COLO829 (cell line): Measurements from ENCODE around the gene MAST4.

Experiments
- DNase-seq: peaks from one replicate; pipeline ENCODE4 v3.0.0; 2012; ENCODE audit warnings: low spot score

MAST4 gene

GRCh38 chr5:67045816-67046740, 449.9 kb downstream of the MAST4 start:
- no peak for DNase-seq

- DNase-seq, result no peak
Observed at GRCh38 chr5:67047160-67047559, 451.0 kb downstream of the MAST4 start.

- no peak for DNase-seq
Observed at GRCh38 chr5:67047616-67048015, 451.4 kb downstream of the MAST4 start.

- DNase-seq, result no peak
Observed at GRCh38 chr5:67050125-67050524, 453.9 kb downstream of the MAST4 start.

GRCh38 chr5:67050635-67051034, 454.4 kb downstream of the MAST4 start:
- DNase-seq, result no peak

- DNase-seq, result no peak
Observed at GRCh38 chr5:67051164-67051563, 455.0 kb downstream of the MAST4 start.

- DNase-seq, result no peak
Observed at GRCh38 chr5:67052034-67052433, 455.8 kb downstream of the MAST4 start.

GRCh38 chr5:67053229-67053628, 457.0 kb downstream of the MAST4 start:
- no peak for DNase-seq

- no peak for DNase-seq
Observed at GRCh38 chr5:67058998-67059743, 463.0 kb downstream of the MAST4 start.

GRCh38 chr5:67059744-67060490, 463.7 kb downstream of the MAST4 start:
- no peak for DNase-seq

GRCh38 chr5:67061511-67061910, 465.3 kb downstream of the MAST4 start:
- no peak for DNase-seq

- no peak for DNase-seq
Observed at GRCh38 chr5:67063055-67063454, 466.9 kb downstream of the MAST4 start.

GRCh38 chr5:67063791-67064190, 467.6 kb downstream of the MAST4 start:
- peak; percentile 4 for DNase-seq

- no peak for DNase-seq
Observed at GRCh38 chr5:67065237-67065636, 469.0 kb downstream of the MAST4 start.

GRCh38 chr5:67065696-67066095, 469.5 kb downstream of the MAST4 start:
- DNase-seq, result no peak

GRCh38 chr5:67066815-67067214, 470.6 kb downstream of the MAST4 start:
- DNase-seq, result no peak

- no peak for DNase-seq
Observed at GRCh38 chr5:67073045-67073680, 477.0 kb downstream of the MAST4 start.

- DNase-seq, result no peak
Observed at GRCh38 chr5:67077296-67077695, 481.1 kb downstream of the MAST4 start.

GRCh38 chr5:67081261-67081660, 485.1 kb downstream of the MAST4 start:
- no peak for DNase-seq

- no peak for DNase-seq
Observed at GRCh38 chr5:67082941-67083340, 486.7 kb downstream of the MAST4 start.

GRCh38 chr5:67085616-67086015, 489.4 kb downstream of the MAST4 start:
- DNase-seq, result no peak

GRCh38 chr5:67089200-67089725, 493.1 kb downstream of the MAST4 start:
- DNase-seq, result no peak
